Anterior cingulate cortex (tissue), 58 donors: ENCODE data around the gene TMEM72.

Experiments
- DNase-seq, 58 donors: peaks; one replicate each; lab custom pipeline; 2025; lab: John Stamatoyannopoulos, UW

TMEM72 gene

GRCh38 chr10:44963772-44964633 lies 52.9 kb downstream of the TMEM72 start:
- DNase-seq, result peak; percentile 39 to 99 (median 92)

GRCh38 chr10:44965104-44965503 lies 54.0 kb downstream of the TMEM72 start:
- DNase-seq, result no peak

- no peak for DNase-seq
Measured at GRCh38 chr10:44965651-44966097, 54.5 kb downstream of the TMEM72 start.

GRCh38 chr10:44966129-44966815 lies 55.1 kb downstream of the TMEM72 start:
- no peak for DNase-seq

GRCh38 chr10:44966816-44967509 lies 55.8 kb downstream of the TMEM72 start:
- no peak for DNase-seq

GRCh38 chr10:44967616-44968015 lies 56.5 kb downstream of the TMEM72 start:
- DNase-seq, result no peak

GRCh38 chr10:44968091-44968490 lies 57.0 kb downstream of the TMEM72 start:
- peak in 10 of 58 donors; percentile 29 to 65 (median 40) for DNase-seq

- DNase-seq, result no peak
Measured at GRCh38 chr10:44968500-44969400, 57.6 kb downstream of the TMEM72 start.

- DNase-seq, result peak in 8 of 58 donors; percentile 21 to 59 (median 34)
Measured at GRCh38 chr10:44969854-44970253, 58.7 kb downstream of the TMEM72 start.

GRCh38 chr10:44970812-44971395 lies 59.8 kb downstream of the TMEM72 start:
- no peak for DNase-seq

- no peak for DNase-seq
Measured at GRCh38 chr10:44971434-44971833, 60.3 kb downstream of the TMEM72 start.

GRCh38 chr10:44971935-44972757 lies 61.0 kb downstream of the TMEM72 start:
- DNase-seq, result no peak

GRCh38 chr10:44972874-44973306 lies 61.8 kb downstream of the TMEM72 start:
- no peak for DNase-seq

- no peak for DNase-seq
Measured at GRCh38 chr10:44973323-44974081, 62.4 kb downstream of the TMEM72 start.

- DNase-seq, result no peak
Measured at GRCh38 chr10:44974082-44974627, 63.0 kb downstream of the TMEM72 start.

- peak in 50 of 58 donors; percentile 22 to 74 (median 54) for DNase-seq
Measured at GRCh38 chr10:44974628-44975430, 63.7 kb downstream of the TMEM72 start.
